ENCODE data around the gene SEC16B.
A peak's percentile ranks its signal among the peaks of the same experiment; 100 is the strongest.

The SEC16B gene

GRCh38 chr1:177975588-177976495 lies 6.0 kb upstream of the SEC16B start:
- no peak for DNase-seq

- DNase-seq = no peak
Measured at GRCh38 chr1:177973585-177973984, 3.7 kb upstream of the SEC16B start.

- no peak for DNase-seq
Measured at GRCh38 chr1:177969109-177969508, 749 bp downstream of the SEC16B start.

- DNase-seq = no peak
Measured at GRCh38 chr1:177966199-177966598, 3.7 kb downstream of the SEC16B start.

- DNase-seq = no peak
Measured at GRCh38 chr1:177965293-177965692, 4.6 kb downstream of the SEC16B start.

GRCh38 chr1:177964336-177964735 lies 5.5 kb downstream of the SEC16B start:
- DNase-seq = no peak

GRCh38 chr1:177960939-177961622 lies 8.8 kb downstream of the SEC16B start:
- no peak for DNase-seq

- no peak for DNase-seq
Measured at GRCh38 chr1:177959811-177960515, 9.9 kb downstream of the SEC16B start.

GRCh38 chr1:177958092-177958491 lies 11.8 kb downstream of the SEC16B start:
- no peak for DNase-seq

GRCh38 chr1:177954076-177954475 lies 15.8 kb downstream of the SEC16B start:
- DNase-seq = no peak

- no peak for DNase-seq
Measured at GRCh38 chr1:177953549-177953948, 16.3 kb downstream of the SEC16B start.

GRCh38 chr1:177952691-177953090 lies 17.2 kb downstream of the SEC16B start:
- DNase-seq = no peak

- DNase-seq = no peak
Measured at GRCh38 chr1:177952249-177952648, 17.6 kb downstream of the SEC16B start.

GRCh38 chr1:177950506-177950905 lies 19.4 kb downstream of the SEC16B start:
- no peak for DNase-seq

- peak; percentile 6 for DNase-seq
Measured at GRCh38 chr1:177948336-177948972, 21.4 kb downstream of the SEC16B start.

GRCh38 chr1:177947623-177948022 lies 22.2 kb downstream of the SEC16B start:
- DNase-seq = no peak

GRCh38 chr1:177945943-177946650 lies 23.8 kb downstream of the SEC16B start:
- peak; percentile 8 for DNase-seq

- no peak for DNase-seq
Measured at GRCh38 chr1:177944016-177944949, 25.6 kb downstream of the SEC16B start.

GRCh38 chr1:177941976-177942375 lies 27.9 kb downstream of the SEC16B start:
- DNase-seq = no peak

GRCh38 chr1:177940682-177941081 lies 29.2 kb downstream of the SEC16B start:
- no peak for DNase-seq

- DNase-seq = no peak
Measured at GRCh38 chr1:177937931-177938330, 31.9 kb downstream of the SEC16B start.
